ENCODE data around the gene DTX3. TPM values are rescaled to one million over a fixed set of nuclear protein-coding genes. Genes with fewer than 3 reads are reported as not detected.
"Not testable (repeated sequence)": the region's sequence is repeated elsewhere in the genome, so short reads cannot be mapped to it uniquely, and the experiment has no call there.

Gene DTX3
- total RNA-seq, 1 donor from 2014 or later, result 99.6 TPM

- peaks cover 3% of the 10 kb centered on the region for H3K9me3 Mint-ChIP-seq (ENCODE audit: unreplicated experiment)
- no peak overlapping the region for H3K27ac Mint-ChIP-seq (ENCODE audit: unreplicated experiment)
- H3K4me1 Mint-ChIP-seq (ENCODE audit: low read depth, unreplicated experiment), result no peaks in the 10 kb centered on the region
- H3K36me3 Mint-ChIP-seq (ENCODE audit: unreplicated experiment), result no peaks in the 10 kb centered on the region
- DNase-seq, result no peak
- TF ChIP-seq CTCF (IDR thresholded peaks at IDR 0.05; ENCODE audit: partially characterized antibody, unreplicated experiment), result no peak
- peaks cover 1% of the 10 kb centered on the region for H3K27me3 Mint-ChIP-seq (ENCODE audit: unreplicated experiment)
- H3K4me3 Mint-ChIP-seq (ENCODE audit: unreplicated experiment), result no peak overlapping the region
These were observed 35.8 kb downstream of the DTX3 start for GRCh38 chr12:57640175-57641042.

GRCh38 chr12:57641699-57642442 lies 37.2 kb downstream of the DTX3 start:
- Mint-ChIP-seq H3K4me3 (ENCODE audit: unreplicated experiment) (no peak overlapping the region), H3K27ac (ENCODE audit: unreplicated experiment) (no peak overlapping the region), H3K4me1 (ENCODE audit: low read depth, unreplicated experiment) (no peaks in the 10 kb centered on the region), H3K36me3 (ENCODE audit: unreplicated experiment) (peaks cover 4% of the 10 kb centered on the region), H3K9me3 (ENCODE audit: unreplicated experiment) (peaks cover 5% of the 10 kb centered on the region), H3K27me3 (ENCODE audit: unreplicated experiment) (peaks cover 2% of the 10 kb centered on the region)
- TF ChIP-seq CTCF (IDR thresholded peaks at IDR 0.05; ENCODE audit: partially characterized antibody, unreplicated experiment), result no peak
- DNase-seq, result no peak

GRCh38 chr12:57645990-57646658 lies 41.5 kb downstream of the DTX3 start:
- H3K4me3 Mint-ChIP-seq (ENCODE audit: unreplicated experiment); H3K36me3 Mint-ChIP-seq (ENCODE audit: unreplicated experiment); DNase-seq; H3K27me3 Mint-ChIP-seq (ENCODE audit: unreplicated experiment); H3K27ac Mint-ChIP-seq (ENCODE audit: unreplicated experiment); H3K4me1 Mint-ChIP-seq (ENCODE audit: low read depth, unreplicated experiment); H3K9me3 Mint-ChIP-seq (ENCODE audit: unreplicated experiment): not testable (repeated sequence)

- not testable (repeated sequence) for H3K9me3 Mint-ChIP-seq (ENCODE audit: unreplicated experiment); DNase-seq; H3K4me3 Mint-ChIP-seq (ENCODE audit: unreplicated experiment); H3K27ac Mint-ChIP-seq (ENCODE audit: unreplicated experiment); H3K27me3 Mint-ChIP-seq (ENCODE audit: unreplicated experiment); H3K4me1 Mint-ChIP-seq (ENCODE audit: low read depth, unreplicated experiment); H3K36me3 Mint-ChIP-seq (ENCODE audit: unreplicated experiment)
These were observed 42.0 kb downstream of the DTX3 start for GRCh38 chr12:57646659-57647049.

GRCh38 chr12:57654042-57654441 lies 49.4 kb downstream of the DTX3 start:
- peaks cover 2% of the 10 kb centered on the region for H3K27me3 Mint-ChIP-seq (ENCODE audit: unreplicated experiment)
- no peaks in the 10 kb centered on the region for H3K36me3 Mint-ChIP-seq (ENCODE audit: unreplicated experiment)
- no peak overlapping the region for H3K27ac Mint-ChIP-seq (ENCODE audit: unreplicated experiment)
- H3K9me3 Mint-ChIP-seq (ENCODE audit: unreplicated experiment), result peaks cover 2% of the 10 kb centered on the region
- H3K4me1 Mint-ChIP-seq (ENCODE audit: low read depth, unreplicated experiment), result no peaks in the 10 kb centered on the region
- no peak for TF ChIP-seq CTCF (IDR thresholded peaks at IDR 0.05; ENCODE audit: partially characterized antibody, unreplicated experiment)
- no peak overlapping the region for H3K4me3 Mint-ChIP-seq (ENCODE audit: unreplicated experiment)
- DNase-seq, result no peak

Measured in glutamatergic neuron (in vitro differentiated cells).